RWPE1 (cell line): ENCODE measurements around the gene OR10Z1.

Experiments used
- CTCF ChIA-PET: fragments of 350-600 bp; sonication (Branson Sonifier 250); formaldehyde crosslinking; extraction: SDS; loops from one replicate; lab custom pipeline; 2021; lab: Yijun Ruan, JAX
- POLR2A ChIA-PET: fragments of 400-600 bp; formaldehyde crosslinking; extraction: SDS; loops from one replicate; lab custom pipeline; 2020; ENCODE audit warnings: antibody characterized with exemption; ENCODE audit not compliant: low non-redundant PET; lab: Yijun Ruan, JAX
- DNase-seq: peaks from one replicate; pipeline ENCODE4 v3.0.0; 2012; ENCODE audit warnings: low spot score
- H3K27ac ChIP-seq: fragments of 450-650 bp; 2 replicates; pipeline ENCODE4 v1.5.1; 2017
- TF ChIP-seq, protein P1 (sequence below): fragments of 450-650 bp; conservative IDR thresholded peaks from 2 replicates; pipeline ENCODE4 v1.5.1; 2017; ENCODE audit warnings: low read depth, mild to moderate bottlenecking

The OR10Z1 gene

DNA sequence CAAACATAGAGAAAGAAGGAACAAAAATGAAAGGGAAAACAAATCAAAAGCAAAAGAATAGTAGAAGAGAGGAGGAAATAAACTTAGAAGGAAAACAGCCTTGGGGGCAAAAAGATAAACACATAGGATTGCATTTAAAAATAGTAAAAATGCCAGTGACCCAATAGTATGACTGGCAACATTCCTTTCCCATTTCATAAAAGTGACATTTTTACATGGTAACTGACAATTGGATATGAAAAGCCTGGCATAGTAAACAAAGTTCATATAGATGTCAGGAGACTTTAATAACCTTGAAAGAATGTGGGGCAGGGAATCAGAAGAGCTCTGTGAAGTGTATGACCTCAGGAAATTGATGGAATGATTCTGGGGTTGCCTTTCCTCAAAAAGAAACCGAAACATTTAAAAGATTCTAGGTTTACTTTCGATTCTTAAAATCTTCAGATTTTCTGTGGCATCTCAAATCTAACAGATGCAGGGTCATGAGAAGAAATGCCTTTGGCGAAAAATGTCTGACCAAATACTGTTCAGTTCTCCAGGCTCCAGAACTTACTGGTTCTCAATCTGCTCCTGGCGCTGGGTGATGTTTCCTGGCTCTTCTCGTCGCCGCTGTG, 47.8 kb downstream of the OR10Z1 start:
- TF ChIP-seq, protein P1, sequence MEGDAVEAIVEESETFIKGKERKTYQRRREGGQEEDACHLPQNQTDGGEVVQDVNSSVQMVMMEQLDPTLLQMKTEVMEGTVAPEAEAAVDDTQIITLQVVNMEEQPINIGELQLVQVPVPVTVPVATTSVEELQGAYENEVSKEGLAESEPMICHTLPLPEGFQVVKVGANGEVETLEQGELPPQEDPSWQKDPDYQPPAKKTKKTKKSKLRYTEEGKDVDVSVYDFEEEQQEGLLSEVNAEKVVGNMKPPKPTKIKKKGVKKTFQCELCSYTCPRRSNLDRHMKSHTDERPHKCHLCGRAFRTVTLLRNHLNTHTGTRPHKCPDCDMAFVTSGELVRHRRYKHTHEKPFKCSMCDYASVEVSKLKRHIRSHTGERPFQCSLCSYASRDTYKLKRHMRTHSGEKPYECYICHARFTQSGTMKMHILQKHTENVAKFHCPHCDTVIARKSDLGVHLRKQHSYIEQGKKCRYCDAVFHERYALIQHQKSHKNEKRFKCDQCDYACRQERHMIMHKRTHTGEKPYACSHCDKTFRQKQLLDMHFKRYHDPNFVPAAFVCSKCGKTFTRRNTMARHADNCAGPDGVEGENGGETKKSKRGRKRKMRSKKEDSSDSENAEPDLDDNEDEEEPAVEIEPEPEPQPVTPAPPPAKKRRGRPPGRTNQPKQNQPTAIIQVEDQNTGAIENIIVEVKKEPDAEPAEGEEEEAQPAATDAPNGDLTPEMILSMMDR, result no peak
- ChIA-PET CTCF (interaction anchor here (0.6 kb wide), 1 partner anchor 55 kb away, joined by 4 read pairs; no protein-coding TSS in a partner anchor), POLR2A (no interaction called here)
- DNase-seq, result no peak
- no peak overlapping the region for H3K27ac ChIP-seq

DNA sequence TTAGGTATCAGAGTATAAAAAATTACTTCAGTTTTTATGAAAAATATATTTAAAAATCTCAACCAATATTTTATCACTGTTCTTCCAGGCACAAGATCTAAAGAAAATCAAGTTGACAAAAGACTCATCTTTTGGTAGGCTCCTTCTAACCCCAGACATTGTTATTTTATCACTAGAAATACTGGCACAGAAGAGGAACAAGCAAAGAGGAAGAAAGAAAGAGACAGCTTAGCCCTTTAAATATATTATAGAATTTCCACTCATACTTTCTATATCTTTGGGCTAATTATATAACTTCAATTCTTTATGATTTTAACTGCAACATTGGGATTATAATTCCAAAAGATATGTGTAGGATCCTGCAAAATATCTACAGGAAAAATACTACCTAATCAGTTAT, 49.0 kb downstream of the OR10Z1 start:
- TF ChIP-seq, protein P1, result no peak
- no peak for DNase-seq
- H3K27ac ChIP-seq, result no peak overlapping the region
- ChIA-PET POLR2A (no interaction called here), CTCF (interaction anchor here (0.6 kb wide), 1 partner anchor 92 kb away, joined by 3 read pairs; no protein-coding TSS in a partner anchor)

DNA sequence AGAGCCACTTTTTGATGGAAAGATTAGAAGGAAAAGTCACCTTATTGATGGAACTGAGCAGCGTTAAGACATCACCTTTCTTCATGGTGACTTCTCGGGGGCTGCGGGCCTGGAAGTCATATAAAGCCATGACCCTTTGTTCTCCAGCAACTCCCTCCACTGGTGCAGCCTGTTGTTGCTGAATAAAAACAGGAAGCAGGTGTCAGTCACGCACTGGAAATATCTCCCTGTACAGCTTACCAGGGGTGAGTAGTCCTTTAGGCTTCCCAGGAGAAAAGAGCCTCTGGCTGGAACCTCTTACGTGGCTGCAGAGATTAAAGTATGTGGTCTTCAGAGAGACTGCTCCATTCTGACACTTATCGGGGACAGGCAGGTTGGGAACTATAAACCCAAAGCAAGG, 49.5 kb downstream of the OR10Z1 start:
- CTCF ChIA-PET, result no interaction called here
- DNase-seq, result no peak
- TF ChIP-seq, protein P1, result no peak
- H3K27ac ChIP-seq, result no peak overlapping the region
- POLR2A ChIA-PET, result no interaction called here
